H9 (cell line): ENCODE data around the gene IL16. TPM values are rescaled to one million over a fixed set of nuclear protein-coding genes. Genes with fewer than 3 reads are reported as not detected.

Source experiments
- DNase-seq: peaks from one replicate; pipeline ENCODE4 v3.0.0-alpha.2; 2017
- H2AFZ ChIP-seq: one replicate; pipeline ENCODE4 v1.6.1; 2013; ENCODE audit warnings: mild to moderate bottlenecking, low read length, control low read depth, moderate library complexity
- H2AK5ac ChIP-seq: 2 replicates; pipeline ENCODE4 v1.6.1; 2013; ENCODE audit warnings: low read length, control low read depth, mixed read lengths; ENCODE audit not compliant: insufficient read length
- H2BK120ac ChIP-seq: one replicate; pipeline ENCODE4 v1.6.1; 2013; ENCODE audit warnings: low read depth, mild to moderate bottlenecking, low read length, control low read depth, inconsistent platforms; ENCODE audit not compliant: poor library complexity, severe bottlenecking
- H2BK12ac ChIP-seq: 2 replicates; pipeline ENCODE4 v1.6.1; 2013; ENCODE audit warnings: low read length, control low read depth, mixed read lengths, low read depth; ENCODE audit not compliant: insufficient read length
- H2BK15ac ChIP-seq: 2 replicates; pipeline ENCODE4 v1.6.1; 2013; ENCODE audit warnings: low read depth, low read length, control low read depth
- H2BK20ac ChIP-seq: one replicate; pipeline ENCODE4 v1.6.1; 2013; ENCODE audit warnings: low read depth, mild to moderate bottlenecking, low read length, control low read depth, inconsistent platforms; ENCODE audit not compliant: poor library complexity, severe bottlenecking
- H2BK5ac ChIP-seq: 2 replicates; pipeline ENCODE4 v1.6.1; 2013; ENCODE audit warnings: low read length, control low read depth, mixed read lengths; ENCODE audit not compliant: insufficient read length
- H3K14ac ChIP-seq: 2 replicates; pipeline ENCODE4 v1.6.1; 2013; ENCODE audit warnings: low read length, control low read depth; ENCODE audit not compliant: insufficient read depth
- H3K18ac ChIP-seq: 2 replicates; pipeline ENCODE4 v1.6.1; 2013; ENCODE audit warnings: low read depth, mild to moderate bottlenecking, mixed read lengths, low read length, control low read depth; ENCODE audit not compliant: insufficient read length
- H3K23ac ChIP-seq: 2 replicates; pipeline ENCODE4 v1.6.1; 2013; ENCODE audit warnings: low read length, control low read depth, mixed read lengths, low read depth; ENCODE audit not compliant: insufficient read length
- H3K23me2 ChIP-seq: 2 replicates; pipeline ENCODE4 v1.6.1; 2013; ENCODE audit warnings: low read depth, mild to moderate bottlenecking, mixed read lengths, low read length, control low read depth; ENCODE audit not compliant: insufficient read length, poor library complexity, severe bottlenecking
- H3K27ac ChIP-seq: 2 replicates; pipeline ENCODE4 v1.5.1; 2013; ENCODE audit warnings: low read length, control low read depth, mixed read lengths, low read depth; ENCODE audit not compliant: insufficient read length
- H3K27me3 ChIP-seq: 2 replicates; pipeline ENCODE4 v1.6.1; 2013; ENCODE audit warnings: low read length, control low read depth, inconsistent platforms; ENCODE audit not compliant: insufficient read depth
- H3K4ac ChIP-seq: 2 replicates; pipeline ENCODE4 v1.6.1; 2013; ENCODE audit warnings: low read depth, mild to moderate bottlenecking, control low read depth, inconsistent platforms, low read length, moderate library complexity
- H3K4me1 ChIP-seq: 2 replicates; pipeline ENCODE4 v1.6.1; 2013; ENCODE audit warnings: low read length, control low read depth, inconsistent platforms; ENCODE audit not compliant: insufficient read depth
- H3K4me2 ChIP-seq: 2 replicates; pipeline ENCODE4 v1.6.1; 2013; ENCODE audit warnings: low read length, control low read depth, mixed read lengths; ENCODE audit not compliant: insufficient read length, insufficient read depth
- H3K56ac ChIP-seq: 2 replicates; pipeline ENCODE4 v1.6.1; 2013; ENCODE audit warnings: low read depth, mild to moderate bottlenecking, mixed read lengths, low read length, control low read depth; ENCODE audit not compliant: insufficient read length
- H3K79me1 ChIP-seq: 2 replicates; pipeline ENCODE4 v1.6.1; 2013; ENCODE audit warnings: low read depth, mild to moderate bottlenecking, moderate library complexity, low read length, control low read depth, inconsistent platforms; ENCODE audit not compliant: insufficient read depth, poor library complexity, severe bottlenecking
- H3K79me2 ChIP-seq: 2 replicates; pipeline ENCODE4 v1.6.1; 2013; ENCODE audit warnings: low read length, control low read depth, inconsistent platforms; ENCODE audit not compliant: insufficient read depth
- H3K9ac ChIP-seq: 2 replicates; pipeline ENCODE4 v1.6.1; 2013; ENCODE audit warnings: low read length, control low read depth, mixed read lengths; ENCODE audit not compliant: insufficient read length; ENCODE audit errors: extremely low read depth
- H3K9me3 ChIP-seq: one replicate; pipeline ENCODE4 v1.6.1; 2013; ENCODE audit warnings: low read depth, low read length, inconsistent platforms; ENCODE audit not compliant: control insufficient read depth
- H3T11ph ChIP-seq: one replicate; pipeline ENCODE4 v1.6.1; 2013; ENCODE audit warnings: mild to moderate bottlenecking, low read length, control low read depth, inconsistent platforms
- H4K20me1 ChIP-seq: one replicate; pipeline ENCODE4 v1.6.1; 2013; ENCODE audit not compliant: control insufficient read depth, insufficient read length, insufficient read depth
- H4K5ac ChIP-seq: 2 replicates; pipeline ENCODE4 v1.6.1; 2013; ENCODE audit warnings: low read depth, mild to moderate bottlenecking, mixed read lengths, low read length, control low read depth; ENCODE audit not compliant: insufficient read length
- H4K8ac ChIP-seq: replicated peaks from 2 replicates; pipeline ENCODE4 v1.6.1; 2013; ENCODE audit warnings: low read length, control low read depth, mixed read lengths, low read depth; ENCODE audit not compliant: insufficient read length
- H4K91ac ChIP-seq: 2 replicates; pipeline ENCODE4 v1.6.1; 2013; ENCODE audit warnings: low read depth, mild to moderate bottlenecking, moderate library complexity, mixed read lengths, low read length, control low read depth; ENCODE audit not compliant: insufficient read length
- H3K27ac Mint-ChIP-seq, 3 experiments: 2 replicates in 2 of 3; 3 replicates in 1 of 3; pipeline ENCODE4 v1.8.0; 2020 to 2021; ENCODE audit warnings: mixed read lengths in 3 of 3, mild to moderate bottlenecking in 1 of 3, moderate library complexity in 1 of 3
- H3K27me3 Mint-ChIP-seq: 2 replicates; pipeline ENCODE4 v1.8.0; 2021; ENCODE audit warnings: low read depth, mild to moderate bottlenecking, moderate library complexity, mixed read lengths
- H3K36me3 Mint-ChIP-seq, 3 experiments: 2 replicates in 2 of 3; 3 replicates in 1 of 3; pipeline ENCODE4 v1.8.0; 2020 to 2021; ENCODE audit warnings: low read depth in 3 of 3, mixed read lengths in 3 of 3; ENCODE audit not compliant: insufficient read depth in 1 of 3
- H3K4me1 Mint-ChIP-seq, 2 experiments: 2 replicates each; pipeline ENCODE4 v1.8.0; 2020; ENCODE audit warnings: mixed read lengths in 2 of 2
- H3K4me3 Mint-ChIP-seq, 2 experiments: 2 replicates in 1 of 2; 3 replicates in 1 of 2; pipeline ENCODE4 v1.8.0; 2020 to 2021; ENCODE audit warnings: mild to moderate bottlenecking in 2 of 2, mixed read lengths in 2 of 2, moderate library complexity in 1 of 2
- H3K9me3 Mint-ChIP-seq, 2 experiments: 2 replicates in 1 of 2; 3 replicates in 1 of 2; pipeline ENCODE4 v1.8.0; 2020; ENCODE audit warnings: mild to moderate bottlenecking in 2 of 2, mixed read lengths in 2 of 2, moderate library complexity in 1 of 2
- WGBS: extraction: QIAGEN DNeasy Blood & Tissue Kit; methylation state at CpG from one replicate; pipeline ENCODE4 v1.1.7; 2013; ENCODE audit warnings: missing lambda C conversion rate, low lambda C conversion rate, mixed read lengths; ENCODE audit not compliant: insufficient read length; ENCODE audit errors: extremely low coverage; 5-methylcytosine and 5-hydroxymethylcytosine counted together
- total RNA-seq: library from RNA; stranded (reverse); gene quantifications from 2 replicates; pipeline ENCODE4 v1.2.1, GENCODE V29; 2021
- TF ChIP-seq, protein P1 (sequence below): fragments of 200-600 bp; sonication (generic); conservative IDR thresholded peaks from 3 replicates; pipeline ENCODE4 v1.8.0; 2021; ENCODE audit warnings: antibody characterized with exemption, mild to moderate bottlenecking

The IL16 gene
- total RNA-seq, 1 experiment from 2014 or later, result 0.28 TPM

DNA sequence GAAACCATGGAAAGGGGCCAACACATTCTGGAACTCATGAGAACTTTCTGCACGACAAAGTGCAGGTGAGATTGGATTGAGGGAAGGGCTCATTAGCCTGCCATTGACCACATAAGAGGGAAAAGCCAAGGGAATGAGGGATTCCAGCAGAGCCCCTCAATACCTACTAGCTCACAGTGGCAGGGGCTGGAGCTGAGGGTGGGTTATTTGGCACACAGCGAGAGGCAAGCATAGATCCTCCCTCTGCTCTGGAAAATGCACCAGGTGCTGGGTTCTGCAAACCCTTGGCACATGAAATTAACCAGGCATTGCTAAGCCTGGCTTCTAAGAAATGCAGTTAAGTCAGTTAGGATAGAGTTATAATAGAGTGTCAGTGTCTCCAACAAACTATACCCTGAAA, 60.8 kb downstream of the IL16 start:
- H3K9ac ChIP-seq, result no peak overlapping the region
- no peak overlapping the region for H2BK12ac ChIP-seq
- H3K56ac ChIP-seq, result no peak overlapping the region
- H3K27me3 ChIP-seq, result no peaks in the 10 kb centered on the region
- TF ChIP-seq, protein P1, sequence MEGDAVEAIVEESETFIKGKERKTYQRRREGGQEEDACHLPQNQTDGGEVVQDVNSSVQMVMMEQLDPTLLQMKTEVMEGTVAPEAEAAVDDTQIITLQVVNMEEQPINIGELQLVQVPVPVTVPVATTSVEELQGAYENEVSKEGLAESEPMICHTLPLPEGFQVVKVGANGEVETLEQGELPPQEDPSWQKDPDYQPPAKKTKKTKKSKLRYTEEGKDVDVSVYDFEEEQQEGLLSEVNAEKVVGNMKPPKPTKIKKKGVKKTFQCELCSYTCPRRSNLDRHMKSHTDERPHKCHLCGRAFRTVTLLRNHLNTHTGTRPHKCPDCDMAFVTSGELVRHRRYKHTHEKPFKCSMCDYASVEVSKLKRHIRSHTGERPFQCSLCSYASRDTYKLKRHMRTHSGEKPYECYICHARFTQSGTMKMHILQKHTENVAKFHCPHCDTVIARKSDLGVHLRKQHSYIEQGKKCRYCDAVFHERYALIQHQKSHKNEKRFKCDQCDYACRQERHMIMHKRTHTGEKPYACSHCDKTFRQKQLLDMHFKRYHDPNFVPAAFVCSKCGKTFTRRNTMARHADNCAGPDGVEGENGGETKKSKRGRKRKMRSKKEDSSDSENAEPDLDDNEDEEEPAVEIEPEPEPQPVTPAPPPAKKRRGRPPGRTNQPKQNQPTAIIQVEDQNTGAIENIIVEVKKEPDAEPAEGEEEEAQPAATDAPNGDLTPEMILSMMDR, result no peak
- H4K5ac ChIP-seq, result no peak overlapping the region
- no peaks in the 10 kb centered on the region for H3K79me1 ChIP-seq
- no peak overlapping the region for H3T11ph ChIP-seq
- no peak overlapping the region for H2BK15ac ChIP-seq
- no peaks in the 10 kb centered on the region for H3K4me1 ChIP-seq
- H2AFZ ChIP-seq, result no peak overlapping the region
- no peak overlapping the region for H3K27ac ChIP-seq
- H2AK5ac ChIP-seq, result no peak overlapping the region
- H4K91ac ChIP-seq, result no peak overlapping the region
- no peak overlapping the region for H4K8ac ChIP-seq
- no peaks in the 10 kb centered on the region for H3K79me2 ChIP-seq
- H2BK20ac ChIP-seq, result no peak overlapping the region
- no peak overlapping the region for H3K27ac Mint-ChIP-seq
- no CpG with 5 or more reads among the region's 2 CpGs for WGBS
- no peak overlapping the region for H3K14ac ChIP-seq
- DNase-seq, result no peak
- H3K9me3 Mint-ChIP-seq, result no peaks in the 10 kb centered on the region
- no peaks in the 10 kb centered on the region for H3K23me2 ChIP-seq
- H3K4me1 Mint-ChIP-seq, result 0 out of 4 replicates have a peak, but pooled peaks cover 0 to 3% of the 10 kb centered on the region in 2 experiments
- no peak overlapping the region for H3K4ac ChIP-seq
- no peaks in the 10 kb centered on the region for H4K20me1 ChIP-seq
- no peak overlapping the region for H3K4me3 Mint-ChIP-seq
- no peak overlapping the region for H3K18ac ChIP-seq
- no peak overlapping the region for H2BK5ac ChIP-seq
- H2BK120ac ChIP-seq, result no peak overlapping the region
- H3K9me3 ChIP-seq, result no peaks in the 10 kb centered on the region
- H3K27me3 Mint-ChIP-seq, result peaks cover 3% of the 10 kb centered on the region; the same call in 1 of the 2 replicates
- H3K23ac ChIP-seq, result no peak overlapping the region
- H3K4me2 ChIP-seq, result no peak overlapping the region
- H3K36me3 Mint-ChIP-seq, result no peaks in the 10 kb centered on the region
